H1 (cell line): ENCODE results near the gene RNF157. TPM values are rescaled to one million over a fixed set of nuclear protein-coding genes. Genes with fewer than 3 reads are reported as not detected.

Experiments
- CTCF ChIA-PET: fragments of 300-600 bp; sonication (Branson Sonifier 250); formaldehyde crosslinking; loops from one replicate; lab custom pipeline; 2021; ENCODE audit not compliant: partially characterized antibody; lab: Charles Lee
- POLR2A ChIA-PET: fragments of 300-600 bp; sonication (Branson Sonifier 250); formaldehyde crosslinking; loops from one replicate; lab custom pipeline; 2021; ENCODE audit warnings: inconsistent platforms; ENCODE audit not compliant: partially characterized antibody; lab: Charles Lee
- DNase-seq, 2 experiments: peaks; one replicate each; pipeline versions ENCODE4 v3.0.0 to v3.0.0-alpha.2; 2010 to 2022; ENCODE audit warnings: low spot score in 2 of 2, low read depth in 1 of 2, mixed read lengths in 1 of 2
- FAIRE-seq: peaks from 2 replicates; lab custom pipeline; 2011; peaks lifted over from hg19 to GRCh38; lab: Jason Lieb, UNC
- H2AFZ ChIP-seq: 2 replicates; pipeline ENCODE4 v1.8.1; 2012; ENCODE audit warnings: low read length, inconsistent platforms
- H2AK5ac ChIP-seq: 2 replicates; pipeline ENCODE4 v1.6.1; 2013; ENCODE audit warnings: low read depth, low read length
- H2BK120ac ChIP-seq: replicated peaks from 2 replicates; pipeline ENCODE3; 2013; ENCODE audit warnings: low read depth, low read length, inconsistent platforms
- H2BK12ac ChIP-seq: 2 replicates; pipeline ENCODE4 v1.6.1; 2013; ENCODE audit warnings: low read depth, low read length
- H2BK15ac ChIP-seq: 2 replicates; pipeline ENCODE4 v1.6.1; 2013; ENCODE audit warnings: low read length
- H2BK20ac ChIP-seq: 2 replicates; pipeline ENCODE4 v1.6.1; 2013; ENCODE audit warnings: low read length
- H2BK5ac ChIP-seq: 2 replicates; pipeline ENCODE4 v1.6.1; 2013; ENCODE audit warnings: low read depth, low read length
- H3K14ac ChIP-seq: 2 replicates; pipeline ENCODE4 v1.6.1; 2013; ENCODE audit warnings: inconsistent platforms; ENCODE audit not compliant: insufficient read length
- H3K18ac ChIP-seq: 2 replicates; pipeline ENCODE4 v1.6.1; 2013; ENCODE audit warnings: low read length; ENCODE audit errors: extremely low read depth
- H3K23ac ChIP-seq: 2 replicates; pipeline ENCODE4 v1.6.1; 2013; ENCODE audit warnings: inconsistent platforms; ENCODE audit not compliant: insufficient read length
- H3K23me2 ChIP-seq: 2 replicates; pipeline ENCODE4 v1.6.1; 2013; ENCODE audit warnings: low read depth, low read length
- H3K27ac ChIP-seq: 2 replicates; pipeline ENCODE4 v1.6.1; 2011; ENCODE audit warnings: low read depth, low read length, inconsistent platforms
- H3K27me3 ChIP-seq, 4 experiments: replicated peaks in 1 of 4; 1 replicate in 1 of 4; 2 replicates in 3 of 4; pipeline versions ENCODE4 v1.6.1 to v1.8.1; 2011 to 2013; ENCODE audit warnings: low read length in 3 of 4, mild to moderate bottlenecking in 3 of 4, inconsistent platforms in 2 of 4, mixed read lengths in 2 of 4, moderate library complexity in 1 of 4; ENCODE audit not compliant: control insufficient read depth in 3 of 4, insufficient read depth in 3 of 4; ENCODE audit errors: extremely low read depth in 1 of 4
- H3K36me3 ChIP-seq, 4 experiments: 2 replicates each; pipeline versions ENCODE4 v1.6.1 to v1.8.1; 2011 to 2013; ENCODE audit warnings: mild to moderate bottlenecking in 4 of 4, low read length in 3 of 4, moderate library complexity in 2 of 4, control low read depth in 1 of 4, inconsistent platforms in 1 of 4; ENCODE audit not compliant: insufficient read depth in 4 of 4, control insufficient read depth in 2 of 4
- H3K4ac ChIP-seq: replicated peaks from 2 replicates; pipeline ENCODE3; 2013; ENCODE audit warnings: low read length, low read depth, mixed read lengths, inconsistent platforms; ENCODE audit not compliant: insufficient read length
- H3K4me1 ChIP-seq, 4 experiments: replicated peaks in 1 of 4; 1 replicate in 1 of 4; 2 replicates in 3 of 4; pipeline versions ENCODE4 v1.6.1 to v1.8.1; 2011 to 2013; ENCODE audit warnings: low read length in 3 of 4, inconsistent platforms in 2 of 4, mixed read lengths in 1 of 4; ENCODE audit not compliant: insufficient read depth in 4 of 4, control insufficient read depth in 3 of 4
- H3K4me2 ChIP-seq, 2 experiments: 2 replicates each; pipeline versions ENCODE4 v1.6.1 to v1.8.1; 2011 to 2013; ENCODE audit warnings: low read depth in 2 of 2, low read length in 2 of 2, control low read depth in 1 of 2, inconsistent platforms in 1 of 2, mild to moderate bottlenecking in 1 of 2; ENCODE audit not compliant: insufficient read depth in 1 of 2
- H3K4me3 ChIP-seq, 4 experiments: fragments of 200-600, 300-600 bp in 1 of 4; sonication (generic), shearing (Covaris generic), sonication (Bioruptor Twin) in 1 of 4; 2 replicates each; pipeline versions ENCODE4 v1.5.1 to v1.8.1; 2011 to 2016; ENCODE audit warnings: low read length in 4 of 4, low read depth in 3 of 4, control low read depth in 2 of 4, inconsistent platforms in 2 of 4, mild to moderate bottlenecking in 2 of 4, mixed read lengths in 1 of 4, moderate library complexity in 1 of 4; ENCODE audit not compliant: insufficient read depth in 2 of 4; ENCODE audit errors: extremely low read depth in 1 of 4
- H3K56ac ChIP-seq: replicated peaks from 2 replicates; pipeline ENCODE3; 2013; ENCODE audit warnings: low read depth, mild to moderate bottlenecking, mixed read lengths, low read length, inconsistent platforms; ENCODE audit not compliant: insufficient read length
- H3K79me1 ChIP-seq: 2 replicates; pipeline ENCODE4 v1.6.1; 2013; ENCODE audit warnings: low read depth, low read length, control low read depth
- H3K79me2 ChIP-seq, 2 experiments: 2 replicates each; pipeline versions ENCODE4 v1.6.1 to v1.8.1; 2012 to 2013; ENCODE audit warnings: low read length in 2 of 2, mild to moderate bottlenecking in 2 of 2, inconsistent platforms in 1 of 2; ENCODE audit not compliant: insufficient read depth in 2 of 2, control insufficient read depth in 1 of 2
- H3K9ac ChIP-seq, 4 experiments: replicated peaks in 1 of 4; 1 replicate in 1 of 4; 2 replicates in 3 of 4; pipeline versions ENCODE4 v1.6.1 to v1.8.1; 2011 to 2013; ENCODE audit warnings: low read depth in 3 of 4, low read length in 3 of 4, control low read depth in 2 of 4, mild to moderate bottlenecking in 2 of 4, moderate library complexity in 2 of 4, inconsistent platforms in 1 of 4; ENCODE audit errors: extremely low read depth in 1 of 4
- H3K9me3 ChIP-seq, 2 experiments: 2 replicates each; pipeline versions ENCODE4 v1.6.1 to v1.8.1; 2012 to 2013; ENCODE audit warnings: mild to moderate bottlenecking in 2 of 2, moderate library complexity in 2 of 2, control low read depth in 1 of 2, inconsistent platforms in 1 of 2, low read depth in 1 of 2, low read length in 1 of 2, mixed read lengths in 1 of 2; ENCODE audit not compliant: insufficient read depth in 2 of 2
- H4K20me1 ChIP-seq, 2 experiments: replicated peaks in 1 of 2; 2 replicates each; pipeline versions ENCODE3 to v1.8.1; 2011 to 2013; ENCODE audit warnings: inconsistent platforms in 2 of 2, low read length in 2 of 2, mild to moderate bottlenecking in 1 of 2; ENCODE audit not compliant: insufficient read depth in 2 of 2, control insufficient read depth in 1 of 2
- H4K5ac ChIP-seq: 2 replicates; pipeline ENCODE4 v1.6.1; 2013; ENCODE audit warnings: low read length, low read depth, mixed read lengths, inconsistent platforms; ENCODE audit not compliant: insufficient read length
- H4K8ac ChIP-seq: 2 replicates; pipeline ENCODE4 v1.8.0; 2013; ENCODE audit warnings: mild to moderate bottlenecking, moderate library complexity, low read length, inconsistent platforms; ENCODE audit not compliant: insufficient read depth; ENCODE audit errors: extremely low read depth
- H4K91ac ChIP-seq: replicated peaks from 2 replicates; pipeline ENCODE3; 2013; ENCODE audit warnings: low read length, mixed read lengths, inconsistent platforms; ENCODE audit not compliant: insufficient read length
- BCL11A ChIP-seq, 2 experiments: IDR thresholded peaks; one replicate each; pipeline ENCODE4 v1.6.1; 2011; ENCODE audit warnings: low read depth in 2 of 2, low read length in 2 of 2, mild to moderate bottlenecking in 2 of 2
- KDM5A ChIP-seq: fragments of 200-600 bp; IDR thresholded peaks from 2 replicates; pipeline ENCODE4 v1.7.1; 2012; ENCODE audit warnings: mild to moderate bottlenecking, low read length, inconsistent platforms, mixed read lengths
- MAFK ChIP-seq: IDR thresholded peaks from 2 replicates; pipeline ENCODE4 v1.6.1; 2012; ENCODE audit warnings: low read depth, mild to moderate bottlenecking, improper control_type of control experiment, low read length
- RBBP5 ChIP-seq: IDR thresholded peaks from 2 replicates; pipeline ENCODE4 v1.7.1; 2012; ENCODE audit warnings: low read depth, mild to moderate bottlenecking, inconsistent platforms, low read length, moderate library complexity, borderline replicate concordance
- RXRA ChIP-seq: IDR thresholded peaks from 2 replicates; pipeline ENCODE4 v1.6.1; 2011; ENCODE audit warnings: low read depth, mild to moderate bottlenecking, low read length, moderate library complexity; ENCODE audit not compliant: insufficient read depth
- TBP ChIP-seq: IDR thresholded peaks from 2 replicates; pipeline ENCODE4 v1.6.1; 2011; ENCODE audit warnings: low read depth, low read length, improper control_type of control experiment
- YY1 ChIP-seq: IDR thresholded peaks from 2 replicates; pipeline ENCODE4 v1.6.1; 2011; ENCODE audit warnings: low read depth, mild to moderate bottlenecking, low read length
- WGBS, 2 experiments: shearing (Covaris generic) in 1 of 2; methylation state at CpG; one replicate each; pipeline versions ENCODE4 v1.1.6 to v1.1.7; 2013 to 2015; ENCODE audit warnings: low lambda C conversion rate in 2 of 2, mixed read lengths in 2 of 2, inconsistent platforms in 1 of 2, low coverage in 1 of 2, missing lambda C conversion rate in 1 of 2; ENCODE audit not compliant: insufficient replicate concordance in 2 of 2, insufficient coverage in 1 of 2, insufficient read length in 1 of 2; ENCODE audit errors: extremely low coverage in 1 of 2, missing lambda C conversion rate in 1 of 2; 5-methylcytosine and 5-hydroxymethylcytosine counted together
- polyA plus RNA-seq, 7 experiments: library from polyadenylated mRNA; depleted of rRNA in 3 of 7; stranded (reverse) in 5 of 7; unstranded in 2 of 7; fragments of >200 nt in 5 of 7; fragments of 200-250 nt in 2 of 7; gene quantifications; 1 replicate in 5 of 7; 2 replicates in 1 of 7; 4 replicates in 1 of 7; pipeline versions ENCODE4 v1.2.1 to v1.2.3, GENCODE V29; 2011 to 2013; ENCODE audit warnings: missing spikeins in 2 of 7, mixed read lengths in 2 of 7
- total RNA-seq: library from RNA; stranded (reverse); fragmentation: NEBNext Ultra II Directional; extraction: Animal tissue kit (Norgen Biotek cat#: 25700); gene quantifications from 2 replicates; pipeline ENCODE4 v1.2.1, GENCODE V29; 2021
- TF ChIP-seq, protein P1 (sequence below): IDR thresholded peaks from 2 replicates; pipeline ENCODE4 v1.6.1; 2011; ENCODE audit warnings: low read depth, mild to moderate bottlenecking, low read length; ENCODE audit not compliant: insufficient read depth
- TF ChIP-seq, protein P2 (sequence below), 3 experiments: IDR thresholded peaks; 1 replicate in 2 of 3; 2 replicates in 1 of 3; pipeline versions ENCODE4 v1.5.1 to v1.6.1; 2011; ENCODE audit warnings: low read length in 3 of 3, mild to moderate bottlenecking in 3 of 3, inconsistent platforms in 2 of 3, low read depth in 1 of 3, moderate library complexity in 1 of 3; ENCODE audit not compliant: insufficient read depth in 1 of 3; ENCODE audit errors: control extremely low read depth in 1 of 3

The RNF157 gene
- total and polyA plus RNA-seq, 2 of the 8 experiments (the other 6 are each of a cell fraction or from before 2014, with no cell fraction given): 13.4 to 16.7 TPM

DNA sequence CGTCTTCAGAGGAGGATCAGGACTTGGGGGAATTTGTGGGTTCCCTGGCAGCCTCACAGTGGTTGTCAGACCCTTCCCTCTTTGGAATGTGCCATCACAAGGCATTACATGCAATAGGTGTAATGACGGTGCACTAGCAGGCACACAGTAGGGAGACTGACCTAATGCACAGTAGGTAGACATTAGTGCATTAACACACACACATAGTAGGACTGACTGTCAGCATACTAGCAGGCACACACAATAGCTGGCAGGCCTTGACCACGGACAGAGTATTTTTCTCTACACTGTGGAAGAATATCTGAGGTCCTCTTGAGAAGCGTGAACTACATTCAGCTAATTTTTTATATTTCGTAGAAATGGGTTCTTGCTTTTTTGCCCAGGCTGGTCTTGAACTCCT lies 14.0 kb upstream of the RNF157 start:
- Histone ChIP-seq H2BK20ac (no peak overlapping the region), H4K8ac (peak overlapping the region; percentile 38; the same call in 1 of the 2 replicates), H3K27me3 (no peaks in the 10 kb centered on the region; a peak in 1 of 7 replicates), H3K4me1 (no peaks in the 10 kb centered on the region), H3K23me2 (no peaks in the 10 kb centered on the region), H2BK12ac (0 out of 2 replicates have a peak overlapping the region, but pooled peaks have one; percentile 12), H3K56ac (peak overlapping the region; percentile 25), H3K23ac (no peak overlapping the region), H3K4ac (no peak overlapping the region), H4K20me1 (no peaks in the 10 kb centered on the region), H4K91ac (no peak overlapping the region), H2AK5ac (no peak overlapping the region), H2BK15ac (0 out of 2 replicates have a peak overlapping the region, but pooled peaks have one; percentile 24), H2BK5ac (no peak overlapping the region; the same call in 1 of the 2 replicates), H3K79me1 (no peaks in the 10 kb centered on the region), H2BK120ac (no peak overlapping the region), H3K18ac (no peak overlapping the region), H3K36me3 (no peaks in the 10 kb centered on the region), H3K9me3 (no peaks in the 10 kb centered on the region; a peak in 1 of 4 replicates), H3K4me2 (no peak overlapping the region), H3K27ac (no peak overlapping the region), H4K5ac (no peak overlapping the region), H3K14ac (no peak overlapping the region), H2AFZ (no peak overlapping the region), H3K9ac (no peak overlapping the region), H3K79me2 (no peaks in the 10 kb centered on the region), H3K4me3 (no peak overlapping the region)
- FAIRE-seq (no peak), DNase-seq (no peak)
- ChIA-PET CTCF (interaction anchor here (0.6 to 2.5 kb wide), 6 partner anchors 9 to 128 kb away, joined by 3 to 14 read pairs (median 3); no protein-coding TSS in a partner anchor), POLR2A (interaction anchor here (1.1 kb wide), 1 partner anchor 9 kb away, joined by 3 read pairs; no protein-coding TSS in a partner anchor)
- WGBS, 2 experiments: 87% methylated on average over 5 of the region's 5 CpGs; no CpG with 5 or more reads in 1 of the 2 experiments
- TF ChIP-seq KDM5A (no peak), TBP (no peak), YY1 (no peak), RXRA (no peak), RBBP5 (no peak), MAFK (no peak), BCL11A (IDR thresholded peaks at IDR 0.05; ENCODE audit: low read depth in 2 of 2, low read length in 2 of 2) (no peak)
- TF ChIP-seq, protein P1, sequence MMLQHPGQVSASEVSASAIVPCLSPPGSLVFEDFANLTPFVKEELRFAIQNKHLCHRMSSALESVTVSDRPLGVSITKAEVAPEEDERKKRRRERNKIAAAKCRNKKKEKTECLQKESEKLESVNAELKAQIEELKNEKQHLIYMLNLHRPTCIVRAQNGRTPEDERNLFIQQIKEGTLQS: no peak
- TF ChIP-seq, protein P2, sequence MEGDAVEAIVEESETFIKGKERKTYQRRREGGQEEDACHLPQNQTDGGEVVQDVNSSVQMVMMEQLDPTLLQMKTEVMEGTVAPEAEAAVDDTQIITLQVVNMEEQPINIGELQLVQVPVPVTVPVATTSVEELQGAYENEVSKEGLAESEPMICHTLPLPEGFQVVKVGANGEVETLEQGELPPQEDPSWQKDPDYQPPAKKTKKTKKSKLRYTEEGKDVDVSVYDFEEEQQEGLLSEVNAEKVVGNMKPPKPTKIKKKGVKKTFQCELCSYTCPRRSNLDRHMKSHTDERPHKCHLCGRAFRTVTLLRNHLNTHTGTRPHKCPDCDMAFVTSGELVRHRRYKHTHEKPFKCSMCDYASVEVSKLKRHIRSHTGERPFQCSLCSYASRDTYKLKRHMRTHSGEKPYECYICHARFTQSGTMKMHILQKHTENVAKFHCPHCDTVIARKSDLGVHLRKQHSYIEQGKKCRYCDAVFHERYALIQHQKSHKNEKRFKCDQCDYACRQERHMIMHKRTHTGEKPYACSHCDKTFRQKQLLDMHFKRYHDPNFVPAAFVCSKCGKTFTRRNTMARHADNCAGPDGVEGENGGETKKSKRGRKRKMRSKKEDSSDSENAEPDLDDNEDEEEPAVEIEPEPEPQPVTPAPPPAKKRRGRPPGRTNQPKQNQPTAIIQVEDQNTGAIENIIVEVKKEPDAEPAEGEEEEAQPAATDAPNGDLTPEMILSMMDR (IDR thresholded peaks at IDR 0.05; ENCODE audit: control extremely low read depth in 1 of 3, insufficient read depth in 1 of 3, low read depth in 1 of 3, low read length in 3 of 3): no peak
